GM12801 (cell line): ENCODE results near the gene ADAMTS6.

Experiments used
- CTCF ChIP-seq: IDR thresholded peaks from one replicate; pipeline ENCODE4 v1.5.1; 2011; ENCODE audit warnings: control low read depth; ENCODE audit not compliant: insufficient read length; ENCODE audit errors: extremely low read depth

Gene ADAMTS6

GRCh38 chr5:65489119-65489518, 7.4 kb upstream of the ADAMTS6 start:
- TF ChIP-seq CTCF, result no peak

DNA sequence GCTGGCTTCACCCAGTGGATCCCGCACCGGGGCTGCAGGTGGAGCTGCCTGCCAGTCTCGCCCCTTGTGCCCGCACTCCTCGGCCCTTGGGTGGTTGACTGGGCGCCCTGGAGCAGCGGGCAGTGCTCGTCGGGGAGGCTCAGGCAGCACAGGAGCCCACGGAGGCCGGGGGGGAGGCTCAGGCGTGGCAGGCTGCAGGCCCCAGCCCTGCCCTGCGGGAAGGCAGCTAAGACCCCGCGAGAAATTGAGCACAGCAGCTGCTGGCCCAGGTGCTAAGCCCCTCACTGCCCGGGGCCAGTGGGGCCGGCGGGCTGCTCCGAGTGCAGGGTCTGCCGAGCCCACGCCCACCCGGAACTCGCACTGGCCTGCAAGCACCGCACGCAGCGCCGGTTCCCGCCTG, 3.7 kb upstream of the ADAMTS6 start:
- no peak for TF ChIP-seq CTCF

DNA sequence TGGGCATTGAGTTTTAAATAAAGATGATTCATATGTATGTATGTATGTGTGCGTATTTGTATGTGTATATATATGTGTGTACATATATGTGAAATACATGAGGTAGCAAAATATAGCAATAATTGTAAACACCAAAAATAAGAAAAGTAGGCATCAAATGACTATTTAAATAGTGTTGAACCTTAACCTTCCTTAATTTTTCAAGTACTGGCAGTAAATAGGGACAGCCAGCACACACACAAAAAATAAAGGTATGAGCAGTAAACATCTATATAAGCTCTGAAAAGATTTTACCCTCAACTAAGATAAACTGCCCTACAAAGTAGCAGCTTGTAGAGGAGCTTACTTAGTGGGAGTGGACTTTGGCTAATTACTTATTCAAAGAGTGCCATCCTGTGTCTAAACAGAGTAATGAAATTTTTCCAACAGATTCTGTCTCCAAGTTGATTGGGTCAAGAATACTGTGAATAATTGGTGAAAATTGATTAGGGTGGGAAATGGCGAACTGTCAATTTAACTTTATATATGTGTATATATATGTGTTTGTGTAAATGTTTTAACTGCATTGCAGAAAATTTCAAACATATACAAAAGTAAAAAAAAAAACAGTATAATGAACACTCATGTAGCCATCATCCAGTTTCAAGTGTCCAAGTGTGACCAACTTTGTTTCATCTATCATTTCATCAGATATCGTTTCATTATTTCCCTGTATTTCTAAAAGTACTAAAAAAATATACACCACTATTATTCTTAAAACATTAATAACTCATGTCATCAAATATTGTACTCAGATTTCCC, 2.0 kb upstream of the ADAMTS6 start:
- no peak for TF ChIP-seq CTCF

DNA sequence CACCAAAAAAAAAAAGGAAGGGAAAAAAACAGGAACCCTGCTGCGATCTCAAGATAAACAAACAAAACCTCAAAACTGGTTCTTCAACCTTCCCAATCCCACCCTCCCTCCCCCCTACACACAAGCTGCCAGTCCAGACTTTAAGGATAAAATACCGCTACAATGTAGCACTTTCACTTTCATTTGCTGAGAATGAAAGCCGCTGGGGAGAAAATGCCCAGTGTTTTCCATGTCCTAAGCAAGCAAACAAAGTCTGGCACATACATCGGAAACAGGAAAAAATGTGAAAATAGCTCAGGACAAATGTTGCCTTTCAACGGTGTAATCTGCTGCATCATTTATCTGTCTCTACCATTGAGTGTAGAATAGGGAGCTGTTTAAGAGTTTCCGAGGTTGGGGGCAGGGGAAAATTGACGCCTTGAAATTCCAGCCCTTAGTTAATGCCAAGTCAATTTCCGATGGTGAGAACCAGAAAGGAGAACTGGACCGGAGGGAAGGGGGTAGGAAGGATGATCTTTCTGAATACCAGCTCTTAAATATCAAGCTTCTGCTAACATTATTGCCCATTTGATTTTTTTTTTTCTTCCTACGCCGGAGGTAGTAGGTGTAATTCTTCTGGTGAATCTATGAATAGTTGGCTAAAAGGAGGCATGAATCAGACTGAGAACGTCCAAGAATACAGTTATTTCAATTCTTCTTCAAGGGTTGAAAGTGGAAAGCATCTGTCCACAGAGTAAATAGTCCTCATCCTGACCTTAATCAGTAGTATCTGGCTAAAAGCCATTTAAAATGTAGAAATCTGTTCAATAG, 1.2 kb upstream of the ADAMTS6 start:
- TF ChIP-seq CTCF, result no peak

DNA sequence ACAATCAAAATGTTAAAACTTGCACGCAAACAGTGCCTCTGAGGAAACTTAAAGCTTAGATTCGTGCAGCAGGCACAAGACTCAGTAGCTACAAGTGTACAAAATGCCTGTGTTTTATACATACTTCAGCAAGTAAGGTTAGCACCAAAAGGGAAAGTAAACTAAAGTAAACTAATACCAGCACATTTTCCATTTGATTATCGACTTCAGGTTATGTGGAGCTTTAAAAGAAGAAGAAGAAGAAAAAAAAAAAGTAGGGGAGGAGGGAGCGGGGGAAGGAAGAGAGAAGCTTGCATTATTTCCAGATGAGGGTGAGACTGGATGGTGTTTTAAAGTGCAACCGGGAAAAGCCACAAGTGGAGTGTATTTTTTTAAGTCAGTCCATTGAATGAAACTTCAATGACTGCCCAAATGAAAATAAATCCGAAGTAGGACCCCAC, 596 bp upstream of the ADAMTS6 start:
- no peak for TF ChIP-seq CTCF

DNA sequence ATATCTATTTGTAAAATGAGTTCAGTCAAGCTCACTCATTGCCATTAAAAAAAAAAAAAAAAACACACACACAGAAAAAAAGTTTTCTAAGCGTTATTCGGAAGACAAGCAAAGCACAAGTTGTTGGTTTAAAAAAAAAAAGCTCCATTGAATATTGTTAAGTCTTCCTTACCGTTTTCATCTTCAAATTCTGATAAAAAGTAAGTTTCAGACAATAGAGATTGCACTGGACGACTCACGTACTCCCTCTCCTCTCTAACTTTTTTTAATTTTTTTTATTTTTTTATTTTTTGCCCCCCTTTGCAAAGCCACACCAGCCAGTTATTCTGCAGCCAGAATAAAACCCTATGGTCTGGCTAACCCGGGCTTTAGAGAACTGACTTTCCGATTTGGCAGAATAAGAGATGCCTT, 544 bp downstream of the ADAMTS6 start:
- TF ChIP-seq CTCF, result no peak

DNA sequence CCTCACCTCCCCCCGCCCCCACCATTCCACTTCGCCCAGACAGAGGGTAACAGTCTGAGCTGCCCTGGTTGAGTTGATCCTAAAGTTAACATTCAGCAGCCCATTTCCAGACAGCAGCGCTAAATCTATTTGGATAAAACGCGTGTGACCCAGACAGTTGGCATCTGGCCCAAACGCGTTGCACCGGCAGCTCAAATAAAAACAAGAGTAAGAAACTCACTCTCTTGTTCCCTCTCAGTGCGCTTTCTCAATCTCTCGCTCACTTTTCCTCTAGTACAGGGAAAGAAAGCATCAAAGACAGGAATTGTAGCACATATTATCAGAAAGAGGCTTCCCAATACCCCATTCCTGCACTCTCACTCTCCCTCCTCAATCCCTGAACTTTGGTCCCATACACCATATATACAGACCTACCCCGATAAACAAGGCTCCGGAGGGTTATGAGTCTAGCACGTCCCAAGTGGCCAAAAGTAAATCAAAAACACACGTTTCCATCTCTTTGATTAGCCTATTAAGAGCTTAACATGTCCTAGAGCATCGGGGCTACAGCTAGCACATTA, 1.3 kb downstream of the ADAMTS6 start:
- no peak for TF ChIP-seq CTCF
